Sigmoid colon (tissue), 7 donors: ENCODE measurements around the gene NRG3. TPM values are rescaled to one million over a fixed set of nuclear protein-coding genes. Genes with fewer than 3 reads are reported as not detected.
"Not testable (repeated sequence)": the region's sequence is repeated elsewhere in the genome, so short reads cannot be mapped to it uniquely, and the experiment has no call there.

ENCODE experiments used
- DNase-seq: peaks from one replicate; pipeline ENCODE4 v3.0.0-alpha.2; 2019
- H3K27ac ChIP-seq, 4 donors: fragments of 200-600 bp; sonication (generic); one replicate each; pipeline ENCODE4 v1.5.1; 2016 to 2019; ENCODE audit warnings: mild to moderate bottlenecking in 1 of 4
- H3K27me3 ChIP-seq, 3 donors: fragments of 200-600 bp; sonication (generic); one replicate each; pipeline ENCODE4 v1.5.1; 2019; ENCODE audit warnings: mild to moderate bottlenecking in 1 of 3
- H3K36me3 ChIP-seq, 4 donors: fragments of 200-600 bp; sonication (generic); one replicate each; pipeline ENCODE4 v1.5.1; 2016 to 2019
- H3K4me1 ChIP-seq, 4 donors: fragments of 200-600 bp; sonication (generic); one replicate each; pipeline ENCODE4 v1.5.1; 2017 to 2019
- H3K4me3 ChIP-seq, 4 donors: fragments of 200-600 bp; sonication (generic); one replicate each; pipeline ENCODE4 v1.5.1; 2017 to 2019; ENCODE audit warnings: mild to moderate bottlenecking in 2 of 4, moderate library complexity in 1 of 4
- H3K9me3 ChIP-seq, 4 donors: fragments of 200-600 bp in 3 of 4; sonication (generic) in 3 of 4; one replicate each; pipeline versions ENCODE4 v1.5.1 to v1.6.1; 2013 to 2019
- CTCF ChIP-seq, 4 experiments: fragments of 450-650 bp in 3 of 4; fragments of 200-600 bp in 1 of 4; IDR thresholded peaks; one replicate each; pipeline ENCODE4 v1.5.1; 2016 to 2019; ENCODE audit warnings: antibody characterized with exemption in 4 of 4, mild to moderate bottlenecking in 3 of 4, moderate library complexity in 2 of 4
- EP300 ChIP-seq, 4 donors: sonication (generic); formaldehyde crosslinking; IDR thresholded peaks; one replicate each; pipeline ENCODE4 v1.6.1; 2017; ENCODE audit warnings: antibody characterized with exemption in 4 of 4
- POLR2A ChIP-seq, 2 donors: fragments of 450-650 bp; IDR thresholded peaks; one replicate each; pipeline ENCODE4 v1.6.1; 2016; ENCODE audit warnings: antibody characterized with exemption in 2 of 2, mild to moderate bottlenecking in 2 of 2, moderate library complexity in 2 of 2
- POLR2AphosphoS5 ChIP-seq, 4 donors: sonication (generic); formaldehyde crosslinking; IDR thresholded peaks; one replicate each; pipeline ENCODE4 v1.6.1; 2017; ENCODE audit warnings: antibody characterized with exemption in 4 of 4
- WGBS, 2 donors: extraction: QIAGEN DNeasy Blood & Tissue Kit; methylation state at CpG; one replicate each; pipeline ENCODE4 v1.1.7; 2013; 5-methylcytosine and 5-hydroxymethylcytosine counted together
- intact Hi-C: fragments of 100-400 bp; cut with DNase I; formaldehyde crosslinking; loops from one replicate; pipeline ENCODE4 v1.15.1; 2023
- polyA plus RNA-seq, 3 donors: library from polyadenylated mRNA; stranded (reverse); fragments of 200-250 nt; gene quantifications; one replicate each; pipeline ENCODE4 v1.2.3, GENCODE V29; 2013
- total RNA-seq, 4 donors: library from RNA; depleted of rRNA; stranded (reverse); fragments of >200 nt; gene quantifications; one replicate each; pipeline ENCODE4 v1.1.0, GENCODE V29; 2016
- donor health status: healthy with polysubstance abuse.
- donor health status: Bipolar disorder and iron deficiency.
- donor health status: healthy.

Gene NRG3
- total and polyA plus RNA-seq, 7 donors: 0.17 to 2.2 (median 0.82) TPM; not detected in 2

GRCh38 chr10:82982110-82982608 is 1107.2 kb downstream of the NRG3 start:
- Histone ChIP-seq H3K27me3 (no peaks in the 10 kb centered on the region), H3K36me3 (no peaks in the 10 kb centered on the region), H3K4me3 (no peak overlapping the region), H3K27ac (peak overlapping the region in 1 of 4 donors; percentile 22), H3K4me1 (peaks cover 0 to 22% (median 10%) of the 10 kb centered on the region in 4 donors), H3K9me3 (no peaks in the 10 kb centered on the region)
- no peak for TF ChIP-seq POLR2AphosphoS5 (IDR thresholded peaks at IDR 0.05)
- intact Hi-C loops: no loop called here
- no peak for DNase-seq
- WGBS, 2 donors: 53 to 64% methylated on average over 5 of the region's 5 CpGs

GRCh38 chr10:82986216-82986615 is 1111.2 kb downstream of the NRG3 start:
- intact Hi-C loops: no loop called here
- TF ChIP-seq CTCF (IDR thresholded peaks at IDR 0.05) (no peak), EP300 (IDR thresholded peaks at IDR 0.05) (no peak), POLR2A (IDR thresholded peaks at IDR 0.05) (no peak), POLR2AphosphoS5 (IDR thresholded peaks at IDR 0.05) (no peak)

GRCh38 chr10:83006479-83006878 is 1131.5 kb downstream of the NRG3 start:
- WGBS, 2 donors: 92 to 94% methylated on average over 8 of the region's 8 CpGs
- H3K27me3 ChIP-seq, intact Hi-C loops, H3K27ac ChIP-seq, H3K9me3 ChIP-seq, H3K36me3 ChIP-seq, H3K4me1 ChIP-seq, DNase-seq, H3K4me3 ChIP-seq: not testable (repeated sequence)

More at GRCh38 chr10:82986216-82986615, 1111.2 kb downstream of the NRG3 start:
- no peaks in the 10 kb centered on the region for H3K36me3 ChIP-seq
- peaks cover 0 to 15% (median 10%) of the 10 kb centered on the region in 4 donors for H3K4me1 ChIP-seq
- no peak overlapping the region for H3K4me3 ChIP-seq
- H3K9me3 ChIP-seq: no peaks in the 10 kb centered on the region
- no peak for DNase-seq
- no peaks in the 10 kb centered on the region for H3K27me3 ChIP-seq
- H3K27ac ChIP-seq: no peak overlapping the region
- WGBS, 2 donors: 90 to 91% methylated on average over 10 of the region's 10 CpGs

GRCh38 chr10:83007510-83007909 is 1132.5 kb downstream of the NRG3 start:
- Histone ChIP-seq H3K4me3 (no peak overlapping the region), H3K27ac (no peak overlapping the region), H3K27me3 (no peaks in the 10 kb centered on the region), H3K9me3 (no peaks in the 10 kb centered on the region), H3K36me3 (no peaks in the 10 kb centered on the region), H3K4me1 (no peaks in the 10 kb centered on the region)
- TF ChIP-seq POLR2A (IDR thresholded peaks at IDR 0.05): no peak
- TF ChIP-seq EP300 (IDR thresholded peaks at IDR 0.05): no peak
- TF ChIP-seq POLR2AphosphoS5 (IDR thresholded peaks at IDR 0.05): no peak
- TF ChIP-seq CTCF (IDR thresholded peaks at IDR 0.05): no peak
- WGBS, 2 donors: 83 to 89% methylated on average over 3 of the region's 3 CpGs
- intact Hi-C loops: no loop called here
- DNase-seq: no peak

- no peak overlapping the region for H3K27ac ChIP-seq
- no peak for TF ChIP-seq POLR2AphosphoS5 (IDR thresholded peaks at IDR 0.05)
- no peak for TF ChIP-seq EP300 (IDR thresholded peaks at IDR 0.05)
- no peak for TF ChIP-seq POLR2A (IDR thresholded peaks at IDR 0.05)
- TF ChIP-seq CTCF (IDR thresholded peaks at IDR 0.05): no peak
- no peak for DNase-seq
- H3K27me3 ChIP-seq: no peaks in the 10 kb centered on the region
- no peak overlapping the region for H3K4me3 ChIP-seq
- no peaks in the 10 kb centered on the region for H3K9me3 ChIP-seq
- H3K4me1 ChIP-seq: no peaks in the 10 kb centered on the region
- H3K36me3 ChIP-seq: no peaks in the 10 kb centered on the region
- 56 to 74% methylated on average over 3 of the region's 3 CpGs for WGBS, 2 donors
- intact Hi-C loops: no loop called here
Measured at GRCh38 chr10:83012866-83013265, 1137.9 kb downstream of the NRG3 start.
